ENCODE measurements around the gene SMIM28. TPM values are rescaled to one million over a fixed set of nuclear protein-coding genes. Genes with fewer than 3 reads are reported as not detected.

SMIM28 gene
- total RNA-seq, 2 donors from 2014 or later, result not detected

- Mint-ChIP-seq H3K9me3 (no peaks in the 10 kb centered on the region), H3K36me3 (no peaks in the 10 kb centered on the region), H3K27ac (no peak overlapping the region)
- ATAC-seq (no peak), DNase-seq (ENCODE audit: low spot score in 2 of 2) (no peak)
Measured at GRCh38 chr6:138370631-138371451, 6.9 kb upstream of the SMIM28 start.

GRCh38 chr6:138371452-138371711, 6.3 kb upstream of the SMIM28 start:
- no peaks in the 10 kb centered on the region for H3K9me3 Mint-ChIP-seq
- no peak for ATAC-seq
- no peaks in the 10 kb centered on the region for H3K36me3 Mint-ChIP-seq
- DNase-seq (ENCODE audit: low spot score in 2 of 2), result no peak
- no peak overlapping the region for H3K27ac Mint-ChIP-seq

- Mint-ChIP-seq H3K9me3 (no peaks in the 10 kb centered on the region), H3K27ac (no peak overlapping the region), H3K36me3 (no peaks in the 10 kb centered on the region)
- DNase-seq (ENCODE audit: low spot score in 2 of 2) (no peak), ATAC-seq (no peak)
Measured at GRCh38 chr6:138371720-138372119, 6.0 kb upstream of the SMIM28 start.

- ATAC-seq (peak; percentile 28 to 46), DNase-seq (ENCODE audit: low spot score in 2 of 2) (no peak)
- no peaks in the 10 kb centered on the region for H3K9me3 Mint-ChIP-seq
- H3K36me3 Mint-ChIP-seq, result no peaks in the 10 kb centered on the region
- no peak overlapping the region for H3K27ac Mint-ChIP-seq
Measured at GRCh38 chr6:138372711-138373463, 4.8 kb upstream of the SMIM28 start.

- H3K36me3 Mint-ChIP-seq, result no peaks in the 10 kb centered on the region
- DNase-seq (ENCODE audit: low spot score in 2 of 2), result no peak
- H3K9me3 Mint-ChIP-seq, result no peaks in the 10 kb centered on the region
- ATAC-seq, result no peak
- no peak overlapping the region for H3K27ac Mint-ChIP-seq
Measured at GRCh38 chr6:138374230-138374629, 3.5 kb upstream of the SMIM28 start.

GRCh38 chr6:138374815-138375214, 2.9 kb upstream of the SMIM28 start:
- Mint-ChIP-seq H3K9me3 (no peaks in the 10 kb centered on the region), H3K27ac (no peak overlapping the region), H3K36me3 (no peaks in the 10 kb centered on the region)
- ATAC-seq (no peak), DNase-seq (ENCODE audit: low spot score in 2 of 2) (no peak)

GRCh38 chr6:138377042-138377441, 663 bp upstream of the SMIM28 start:
- Mint-ChIP-seq H3K9me3 (no peaks in the 10 kb centered on the region), H3K36me3 (no peaks in the 10 kb centered on the region), H3K27ac (no peak overlapping the region)
- ATAC-seq (no peak), DNase-seq (ENCODE audit: low spot score in 2 of 2) (no peak)

GRCh38 chr6:138378463-138378862, 758 bp downstream of the SMIM28 start:
- DNase-seq (ENCODE audit: low spot score in 2 of 2), result no peak
- ATAC-seq, result no peak
- Mint-ChIP-seq H3K9me3 (no peaks in the 10 kb centered on the region), H3K36me3 (no peaks in the 10 kb centered on the region), H3K27ac (no peak overlapping the region)

- no peaks in the 10 kb centered on the region for H3K9me3 Mint-ChIP-seq
- ATAC-seq, result no peak
- no peak for DNase-seq (ENCODE audit: low spot score in 2 of 2)
- no peak overlapping the region for H3K27ac Mint-ChIP-seq
- H3K36me3 Mint-ChIP-seq, result no peaks in the 10 kb centered on the region
Measured at GRCh38 chr6:138382498-138383265, 5.0 kb downstream of the SMIM28 start.

GRCh38 chr6:138383776-138384175, 6.1 kb downstream of the SMIM28 start:
- no peaks in the 10 kb centered on the region for H3K36me3 Mint-ChIP-seq
- no peak overlapping the region for H3K27ac Mint-ChIP-seq
- DNase-seq (ENCODE audit: low spot score in 2 of 2) (no peak), ATAC-seq (no peak)
- H3K9me3 Mint-ChIP-seq, result no peaks in the 10 kb centered on the region

GRCh38 chr6:138386897-138387296, 9.2 kb downstream of the SMIM28 start:
- H3K9me3 Mint-ChIP-seq, result no peaks in the 10 kb centered on the region
- H3K36me3 Mint-ChIP-seq, result no peaks in the 10 kb centered on the region
- H3K27ac Mint-ChIP-seq, result no peak overlapping the region
- DNase-seq (ENCODE audit: low spot score in 2 of 2) (no peak), ATAC-seq (no peak)

- Mint-ChIP-seq H3K9me3 (no peaks in the 10 kb centered on the region), H3K27ac (no peak overlapping the region), H3K36me3 (no peaks in the 10 kb centered on the region)
- ATAC-seq (no peak), DNase-seq (ENCODE audit: low spot score in 2 of 2) (no peak)
Measured at GRCh38 chr6:138387577-138388368, 10.1 kb downstream of the SMIM28 start.

- H3K27ac Mint-ChIP-seq, result no peak overlapping the region
- ATAC-seq, result no peak
Measured at GRCh38 chr6:138389551-138389950, 11.8 kb downstream of the SMIM28 start.

GRCh38 chr6:138393871-138394783, 16.4 kb downstream of the SMIM28 start:
- DNase-seq (ENCODE audit: low spot score in 2 of 2) (no peak), ATAC-seq (no peak)
- H3K27ac Mint-ChIP-seq, result no peak overlapping the region
- no peaks in the 10 kb centered on the region for H3K9me3 Mint-ChIP-seq
- no peaks in the 10 kb centered on the region for H3K36me3 Mint-ChIP-seq

More at GRCh38 chr6:138389551-138389950, 11.8 kb downstream of the SMIM28 start:
- no peaks in the 10 kb centered on the region for H3K36me3 Mint-ChIP-seq
- H3K9me3 Mint-ChIP-seq, result no peaks in the 10 kb centered on the region
- DNase-seq (ENCODE audit: low spot score in 2 of 2), result no peak

- no peaks in the 10 kb centered on the region for H3K9me3 Mint-ChIP-seq
Measured at GRCh38 chr6:138396709-138397108, 19.0 kb downstream of the SMIM28 start.

More at GRCh38 chr6:138396709-138397108, 19.0 kb downstream of the SMIM28 start:
- DNase-seq (ENCODE audit: low spot score in 2 of 2), result no peak
- no peaks in the 10 kb centered on the region for H3K36me3 Mint-ChIP-seq
- no peak for ATAC-seq
- no peak overlapping the region for H3K27ac Mint-ChIP-seq

Measured in activated naive CD4-positive, alpha-beta T cell treated with anti-CD3 and anti-CD28 coated beads, Interleukin-2, amount 50 U/mL, for 72 hours (primary cell).